Activated CD8-positive, alpha-beta memory T cell treated with anti-CD3 and anti-CD28 coated beads, Interleukin-2, amount 50 U/mL, for 1 hour (primary cell): ENCODE results near the gene DGKQ.

Experiments
- DNase-seq: peaks from one replicate; pipeline ENCODE4 v3.0.0-alpha.2; 2020; ENCODE audit errors: extremely low read depth

The DGKQ gene, protein sequence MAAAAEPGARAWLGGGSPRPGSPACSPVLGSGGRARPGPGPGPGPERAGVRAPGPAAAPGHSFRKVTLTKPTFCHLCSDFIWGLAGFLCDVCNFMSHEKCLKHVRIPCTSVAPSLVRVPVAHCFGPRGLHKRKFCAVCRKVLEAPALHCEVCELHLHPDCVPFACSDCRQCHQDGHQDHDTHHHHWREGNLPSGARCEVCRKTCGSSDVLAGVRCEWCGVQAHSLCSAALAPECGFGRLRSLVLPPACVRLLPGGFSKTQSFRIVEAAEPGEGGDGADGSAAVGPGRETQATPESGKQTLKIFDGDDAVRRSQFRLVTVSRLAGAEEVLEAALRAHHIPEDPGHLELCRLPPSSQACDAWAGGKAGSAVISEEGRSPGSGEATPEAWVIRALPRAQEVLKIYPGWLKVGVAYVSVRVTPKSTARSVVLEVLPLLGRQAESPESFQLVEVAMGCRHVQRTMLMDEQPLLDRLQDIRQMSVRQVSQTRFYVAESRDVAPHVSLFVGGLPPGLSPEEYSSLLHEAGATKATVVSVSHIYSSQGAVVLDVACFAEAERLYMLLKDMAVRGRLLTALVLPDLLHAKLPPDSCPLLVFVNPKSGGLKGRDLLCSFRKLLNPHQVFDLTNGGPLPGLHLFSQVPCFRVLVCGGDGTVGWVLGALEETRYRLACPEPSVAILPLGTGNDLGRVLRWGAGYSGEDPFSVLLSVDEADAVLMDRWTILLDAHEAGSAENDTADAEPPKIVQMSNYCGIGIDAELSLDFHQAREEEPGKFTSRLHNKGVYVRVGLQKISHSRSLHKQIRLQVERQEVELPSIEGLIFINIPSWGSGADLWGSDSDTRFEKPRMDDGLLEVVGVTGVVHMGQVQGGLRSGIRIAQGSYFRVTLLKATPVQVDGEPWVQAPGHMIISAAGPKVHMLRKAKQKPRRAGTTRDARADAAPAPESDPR

DNA sequence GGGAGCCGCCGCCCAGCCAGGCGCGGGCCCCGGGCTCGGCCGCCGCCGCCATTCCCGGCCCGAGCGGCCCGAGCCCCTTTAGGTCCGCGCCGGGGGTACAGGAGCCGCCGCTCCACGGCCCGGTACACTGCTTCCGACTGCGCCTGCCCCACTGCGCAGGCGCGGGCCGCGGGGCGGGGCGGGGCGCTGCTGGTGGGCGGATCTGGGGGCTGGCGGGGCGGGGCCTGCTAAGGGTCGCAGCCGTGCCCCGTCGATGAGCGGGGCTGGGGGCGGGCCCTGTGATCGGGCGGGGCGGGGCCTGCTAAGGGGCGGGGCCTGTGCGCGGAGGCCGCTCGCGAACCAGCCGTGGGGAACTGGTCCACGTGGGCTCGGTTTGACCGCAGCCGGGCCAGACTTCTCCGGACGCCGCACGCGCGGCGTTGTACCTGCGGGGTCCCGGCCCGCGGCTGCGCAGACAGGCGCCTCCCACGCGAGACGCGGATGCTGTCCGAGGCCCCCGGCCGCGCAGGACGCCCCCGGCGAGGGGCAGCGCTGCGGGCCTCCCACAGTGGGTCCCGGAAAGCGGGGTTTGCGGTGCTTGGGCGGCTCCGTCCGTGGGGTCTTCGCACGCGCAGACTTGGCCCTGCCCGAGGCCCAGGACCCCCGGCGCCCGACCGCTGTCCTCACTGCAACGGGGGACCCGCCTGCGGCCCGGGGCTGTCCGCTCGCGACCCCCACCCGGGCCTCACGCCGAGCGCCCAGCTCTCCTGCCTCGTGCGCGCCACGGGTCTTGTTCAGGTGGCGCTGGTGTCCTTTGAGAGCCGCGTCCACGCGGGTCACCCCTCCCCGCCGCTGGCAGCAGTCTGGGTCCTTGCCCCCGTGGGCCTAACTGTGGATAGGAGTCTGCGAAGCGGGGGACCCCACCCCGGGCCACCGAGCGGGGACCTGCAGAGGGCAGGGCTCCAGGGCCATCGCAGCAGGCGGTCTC is at the start of gene DGKQ:
Gene DGKQ (minus strand): TSS at position 139 of the 967 bp plus-strand sequence. CDS start 87 bp downstream, at position 52.
- DNase-seq = peak; percentile 63

DNA sequence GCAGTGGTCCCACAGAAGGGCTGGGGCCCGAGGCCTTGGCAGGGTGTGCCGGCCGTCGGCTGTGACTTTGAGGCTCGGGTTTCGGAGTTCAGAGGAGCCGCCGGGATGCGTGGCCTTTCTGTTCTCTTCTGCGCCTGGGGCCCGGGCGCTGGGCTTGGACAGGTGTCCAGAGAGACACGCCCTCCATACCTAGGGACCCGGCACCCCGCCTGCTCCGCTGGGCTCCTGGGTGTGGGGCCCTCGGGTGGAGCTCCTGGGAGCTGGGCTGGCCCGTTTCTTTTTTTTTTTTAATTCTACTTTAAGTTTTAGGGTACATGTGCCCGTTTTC is 49.3 kb upstream of the DGKQ start:
- DNase-seq = no peak

DNA sequence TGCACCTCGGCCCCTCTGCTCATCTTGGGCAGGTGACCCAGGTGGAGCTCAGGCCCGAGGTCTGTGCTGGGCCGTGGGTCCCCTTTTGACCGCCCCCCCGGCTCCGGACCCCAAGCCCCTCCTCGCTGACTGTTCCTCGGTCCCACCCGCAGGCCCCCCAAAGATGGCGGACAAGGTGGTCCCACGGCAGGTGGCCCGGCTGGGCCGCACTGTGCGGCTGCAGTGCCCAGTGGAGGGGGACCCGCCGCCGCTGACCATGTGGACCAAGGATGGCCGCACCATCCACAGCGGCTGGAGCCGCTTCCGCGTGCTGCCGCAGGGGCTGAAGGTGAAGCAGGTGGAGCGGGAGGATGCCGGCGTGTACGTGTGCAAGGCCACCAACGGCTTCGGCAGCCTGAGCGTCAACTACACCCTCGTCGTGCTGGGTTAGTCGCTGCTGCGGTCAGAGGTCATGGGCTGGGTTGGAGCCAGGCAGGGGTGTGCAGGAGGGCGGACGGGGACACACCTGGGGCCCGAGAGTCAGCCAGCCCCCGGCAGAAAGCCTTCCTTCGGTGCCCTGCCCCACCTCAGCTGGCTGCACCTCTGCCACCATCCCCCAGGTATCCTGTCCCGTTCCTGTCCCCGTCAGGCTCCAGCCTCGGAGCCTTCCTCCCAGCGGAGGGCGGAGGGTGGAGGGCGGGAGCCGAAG is 48.8 kb upstream of the DGKQ start:
- DNase-seq = no peak

DNA sequence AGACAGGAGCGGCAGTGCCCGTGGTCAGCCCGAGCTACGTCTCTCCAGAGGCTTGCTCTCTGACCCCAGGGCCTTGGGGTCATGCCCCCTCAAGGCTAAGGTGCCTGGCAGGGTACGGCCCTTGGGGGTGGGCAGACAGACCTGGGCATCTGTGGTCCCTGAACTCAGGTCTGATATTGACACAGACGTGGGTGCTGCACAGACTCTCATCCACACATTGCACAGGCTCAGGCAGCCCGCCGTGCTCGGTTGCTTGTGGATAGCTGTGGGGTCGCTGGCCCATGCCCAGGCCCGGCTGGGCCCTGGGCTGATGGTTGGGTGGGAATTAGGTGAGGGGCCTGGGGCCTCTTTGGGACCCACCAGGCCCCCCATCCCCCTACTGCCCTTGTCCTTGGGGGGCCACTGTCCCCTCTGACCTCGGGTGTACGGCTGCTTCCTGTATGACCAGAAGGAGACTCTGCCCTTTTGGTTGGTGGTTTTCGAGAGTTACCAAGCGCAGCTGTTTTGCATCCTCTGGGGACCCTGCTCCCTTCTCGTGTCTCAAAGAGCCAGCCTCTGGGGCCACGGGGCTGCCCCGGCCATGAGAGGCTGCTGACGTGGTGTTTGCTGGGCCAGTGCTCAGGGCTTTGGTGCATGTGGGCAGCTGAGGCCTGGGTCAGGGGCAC is 48.1 kb upstream of the DGKQ start:
- DNase-seq = no peak

DNA sequence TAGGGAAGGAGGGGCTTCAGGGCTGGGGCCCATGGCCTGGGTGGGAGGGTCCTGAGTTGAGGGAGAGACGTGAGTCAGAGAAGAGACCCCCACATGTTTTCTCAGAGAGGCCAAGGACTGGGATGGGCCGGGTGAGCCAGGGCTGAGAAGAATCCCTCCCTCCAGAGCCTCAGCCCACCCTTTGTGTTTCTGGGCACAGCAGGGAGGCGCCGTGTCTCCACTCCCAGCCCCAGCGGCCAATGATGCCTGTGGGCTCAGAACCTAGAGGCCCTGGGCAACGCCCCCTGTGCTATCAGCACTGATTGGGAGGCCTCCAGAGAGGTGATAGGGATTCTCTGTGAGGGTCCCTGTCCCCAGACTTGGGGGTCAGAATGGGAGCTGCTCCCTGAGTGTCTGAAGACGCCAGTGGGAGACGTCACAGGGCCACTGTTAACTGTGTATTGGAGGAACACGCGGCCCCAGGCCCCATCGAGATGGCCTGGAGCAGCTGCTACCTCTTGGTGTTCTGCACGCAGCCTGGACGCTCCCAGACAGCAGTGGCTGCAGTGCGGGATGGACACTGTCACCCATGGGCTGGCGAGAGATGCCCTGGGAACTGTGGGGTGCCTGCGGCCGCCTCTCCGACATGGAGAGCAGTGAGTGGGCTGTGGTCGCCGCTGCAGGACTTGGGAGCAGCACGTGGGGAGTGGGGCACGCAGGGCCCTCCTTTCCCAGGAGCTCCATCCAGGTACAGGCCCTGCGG is 46.5 kb upstream of the DGKQ start:
- DNase-seq = no peak

DNA sequence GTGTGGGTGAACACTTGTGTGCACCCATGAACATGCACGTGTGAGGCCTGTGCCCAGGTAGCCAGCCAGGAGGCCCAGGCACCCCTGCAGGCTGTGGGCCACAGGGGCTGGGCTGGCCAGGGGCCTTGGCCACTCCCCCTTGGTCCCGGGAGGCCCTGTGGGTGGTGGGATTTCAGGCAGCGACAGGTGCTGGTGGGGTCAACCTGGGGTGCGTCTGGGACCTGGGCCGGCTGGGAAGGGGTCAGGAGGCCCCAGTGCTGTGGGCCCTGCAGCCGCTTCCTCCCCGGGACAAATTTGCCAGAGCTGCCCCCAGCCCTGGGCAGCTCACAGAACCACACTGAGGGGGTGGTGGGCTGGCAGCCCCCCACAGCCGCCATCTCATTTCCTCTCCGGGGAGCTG is 46.0 kb upstream of the DGKQ start:
- no peak for DNase-seq

DNA sequence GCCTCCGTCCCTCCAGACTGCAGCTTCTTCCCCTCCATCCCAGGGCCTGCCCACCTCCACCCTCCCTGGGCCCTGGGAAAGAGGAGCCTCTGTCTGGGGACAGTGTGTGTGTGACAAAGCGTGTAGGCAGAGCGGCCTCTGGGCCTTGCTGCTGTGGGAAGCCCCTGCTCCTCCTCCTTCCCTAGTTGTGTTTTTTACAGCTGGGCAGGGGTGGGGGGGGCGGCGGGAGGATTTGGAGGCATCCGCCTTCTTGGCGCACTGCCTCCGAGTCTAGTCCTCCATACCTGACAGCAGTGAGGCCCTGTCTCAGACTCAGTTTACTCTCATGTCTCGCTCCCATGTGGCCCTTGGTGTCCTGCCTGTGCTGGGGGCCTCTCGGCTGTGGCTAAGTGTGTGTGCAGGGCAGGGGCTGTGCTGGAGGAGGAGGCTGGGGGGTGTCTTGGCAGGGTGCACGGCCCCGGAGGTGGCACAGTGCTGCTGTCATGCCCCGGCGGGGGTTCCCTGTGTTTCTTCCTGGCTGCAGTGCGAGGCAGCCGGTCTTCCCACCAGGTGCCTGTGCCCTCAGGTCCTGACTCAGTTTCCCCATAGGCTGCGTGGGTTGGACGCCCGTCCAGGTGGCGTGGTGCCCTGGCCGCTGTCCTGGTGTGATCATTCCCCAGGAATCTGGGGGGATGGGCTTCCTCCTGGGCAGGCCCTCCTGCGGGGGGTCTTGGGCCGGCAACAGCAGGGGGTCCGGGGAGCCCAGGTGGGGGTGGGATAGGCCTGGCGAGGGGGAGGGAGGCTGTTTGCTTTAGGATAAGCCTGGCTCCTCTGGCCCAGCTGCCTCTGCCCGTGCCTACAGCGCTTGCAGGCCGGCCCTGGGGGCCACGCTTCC is 45.0 kb upstream of the DGKQ start:
- DNase-seq = no peak

DNA sequence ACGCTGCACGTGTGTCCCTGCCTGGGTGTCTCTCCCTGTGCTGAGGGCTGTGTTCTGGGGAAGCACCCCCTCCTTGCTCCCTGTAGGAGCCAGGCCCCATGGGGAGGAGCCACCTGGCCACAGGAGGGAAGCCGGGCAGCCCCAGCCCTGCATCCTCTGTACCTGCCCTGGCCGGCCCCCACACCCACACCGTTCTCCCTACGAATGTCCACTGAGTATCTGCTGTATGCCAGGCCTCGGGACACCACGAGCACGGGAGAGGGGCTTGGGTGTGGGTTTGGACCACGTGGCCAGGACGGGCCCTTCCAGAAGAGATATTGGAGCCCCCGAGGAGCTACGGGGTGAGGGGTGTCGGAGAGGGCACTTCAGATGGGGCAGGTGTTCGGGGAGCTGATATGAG is 44.3 kb upstream of the DGKQ start:
- DNase-seq = no peak

DNA sequence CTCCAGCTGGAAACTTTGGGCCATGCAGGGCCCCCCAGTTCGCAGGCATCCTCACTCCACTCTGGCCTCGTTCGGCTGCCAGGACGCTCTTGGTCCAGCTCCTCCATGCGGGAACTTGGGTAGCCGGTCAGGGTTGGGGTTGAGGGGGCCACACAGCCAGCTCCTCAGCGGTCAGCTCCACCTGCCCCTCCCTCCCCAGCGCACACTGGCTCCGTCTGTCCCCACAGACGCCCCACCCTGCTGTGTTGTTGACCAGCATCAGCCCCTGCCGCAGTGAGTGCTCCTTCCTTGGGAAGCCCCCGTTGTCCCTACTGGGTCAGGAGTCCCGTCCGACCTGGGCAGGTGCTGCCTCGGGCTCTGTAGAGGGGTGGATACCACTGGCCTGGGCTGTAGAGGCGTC is 43.8 kb upstream of the DGKQ start:
- no peak for DNase-seq

DNA sequence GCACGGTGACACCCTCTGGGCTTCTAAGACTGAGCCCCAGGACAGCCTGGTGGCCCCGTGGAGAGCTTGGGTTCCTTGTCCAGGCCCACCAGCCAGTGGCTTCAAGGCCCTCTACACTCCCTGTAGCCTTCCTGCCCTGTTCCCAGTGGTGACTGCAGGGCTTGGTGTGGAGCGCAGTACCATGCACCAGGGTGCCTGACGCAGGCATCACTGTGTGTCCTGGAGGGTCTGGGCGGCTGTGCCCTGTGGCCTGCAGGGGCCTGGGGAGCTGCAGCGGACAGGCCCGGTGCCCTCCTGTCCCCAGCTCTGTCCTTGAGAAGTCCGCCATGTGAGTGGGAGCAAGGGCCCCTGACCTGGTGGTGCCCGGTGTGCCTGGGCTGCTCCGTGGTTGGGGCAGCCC is 42.4 kb upstream of the DGKQ start:
- DNase-seq = no peak

DNA sequence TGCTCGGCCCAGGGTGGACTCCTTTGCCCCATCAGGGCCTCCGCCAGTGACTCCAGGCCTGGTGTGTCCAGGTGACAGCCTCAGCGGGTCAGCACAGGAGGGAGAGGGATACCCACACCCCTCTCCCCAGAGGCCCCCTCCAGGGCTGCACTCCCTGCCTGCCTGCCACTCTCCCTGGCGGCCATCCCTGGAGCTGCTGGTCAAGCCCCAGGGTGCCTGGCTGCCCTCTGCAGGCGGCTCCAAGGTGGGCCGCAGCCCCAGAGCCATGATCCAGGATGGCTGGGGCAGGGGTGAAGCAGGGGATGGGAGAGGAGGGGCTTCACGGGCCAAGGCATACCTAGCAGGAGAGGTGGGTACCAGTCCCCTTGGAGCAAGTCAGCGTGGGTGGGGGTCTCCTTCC is 41.8 kb upstream of the DGKQ start:
- DNase-seq = no peak

DNA sequence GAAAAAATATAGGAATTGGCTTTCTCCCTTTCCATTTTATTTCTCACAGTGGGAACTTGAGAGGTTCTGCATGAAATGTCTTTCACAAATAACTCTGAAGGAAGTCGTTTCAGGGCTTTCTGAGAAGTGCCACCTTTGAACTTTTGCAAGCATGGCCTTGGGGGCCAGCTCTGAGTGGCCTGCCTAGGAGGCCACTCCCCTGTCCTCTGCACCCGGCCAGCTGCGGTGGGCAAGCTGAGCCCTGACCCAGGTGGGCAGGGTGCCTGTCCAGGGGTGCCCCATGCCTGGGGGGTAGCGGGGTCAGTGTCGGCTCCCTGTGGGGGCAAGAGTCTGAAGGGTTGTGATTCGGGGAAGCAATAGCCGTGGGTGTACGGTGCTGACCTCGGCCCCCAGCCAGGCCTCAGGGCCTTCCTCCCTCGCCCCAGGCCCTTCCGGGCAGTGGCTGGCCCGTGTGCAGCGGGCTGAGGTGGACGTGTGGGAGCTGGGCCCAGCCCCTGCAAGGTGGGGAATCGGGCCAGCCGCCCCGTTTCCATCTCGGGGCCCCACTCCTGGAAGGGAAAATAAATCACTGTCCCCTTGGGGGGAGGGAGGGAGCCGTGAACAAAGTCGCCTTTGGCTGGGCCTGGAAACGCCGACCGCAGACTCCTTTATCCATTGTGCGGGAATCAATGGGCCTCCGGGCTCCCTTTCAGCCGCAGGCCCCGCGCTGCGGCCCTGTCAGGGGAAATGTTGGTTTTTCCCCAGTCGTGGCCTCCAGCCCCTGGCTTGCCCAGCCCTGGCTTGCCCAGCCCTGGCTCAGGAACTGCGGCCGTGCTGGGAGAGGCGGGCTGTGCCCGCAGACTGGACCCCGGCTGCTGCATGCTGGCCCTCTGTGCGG is 41.2 kb upstream of the DGKQ start:
- no peak for DNase-seq

DNA sequence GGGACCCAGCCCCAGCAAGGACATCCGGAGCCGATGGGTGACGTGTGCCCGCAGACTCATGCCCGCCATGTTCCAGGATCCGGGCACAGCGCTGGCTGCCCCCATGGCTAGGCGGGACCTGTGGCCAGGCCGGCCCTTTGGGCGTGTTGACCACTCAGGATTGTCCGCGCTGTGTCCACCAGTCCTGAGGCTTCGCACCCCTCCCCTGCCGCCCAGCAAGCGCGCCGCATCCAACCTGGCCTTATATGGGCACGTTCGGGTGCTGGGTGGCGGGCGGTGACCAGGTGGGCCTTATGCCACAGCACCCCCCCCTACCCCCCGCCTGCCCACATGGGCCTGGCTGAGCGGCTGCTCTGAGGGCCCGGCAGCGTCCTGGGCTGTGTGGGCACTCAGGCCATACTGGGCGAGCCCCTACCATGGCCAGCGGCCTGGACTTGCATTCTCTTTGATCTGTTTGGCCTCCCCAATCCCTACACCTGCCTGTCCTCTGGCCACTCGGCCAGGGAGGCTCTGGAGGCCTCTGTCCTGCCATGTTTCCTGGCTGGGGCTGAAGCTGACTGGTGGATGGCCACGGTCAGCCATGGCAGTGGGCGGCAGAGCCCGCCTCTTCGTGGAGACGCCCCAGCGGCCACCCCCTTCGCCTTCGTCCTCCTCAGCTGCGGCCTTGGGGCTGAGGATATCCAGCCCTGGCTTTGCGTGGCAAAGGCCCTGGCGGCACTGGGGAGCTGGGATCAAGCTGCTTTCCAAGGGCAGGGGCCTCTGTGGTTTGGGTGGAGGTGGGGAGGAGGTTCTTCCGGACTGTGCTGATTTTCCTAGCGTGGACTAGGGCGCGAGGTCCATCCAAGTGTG is 40.1 kb upstream of the DGKQ start:
- no peak for DNase-seq

DNA sequence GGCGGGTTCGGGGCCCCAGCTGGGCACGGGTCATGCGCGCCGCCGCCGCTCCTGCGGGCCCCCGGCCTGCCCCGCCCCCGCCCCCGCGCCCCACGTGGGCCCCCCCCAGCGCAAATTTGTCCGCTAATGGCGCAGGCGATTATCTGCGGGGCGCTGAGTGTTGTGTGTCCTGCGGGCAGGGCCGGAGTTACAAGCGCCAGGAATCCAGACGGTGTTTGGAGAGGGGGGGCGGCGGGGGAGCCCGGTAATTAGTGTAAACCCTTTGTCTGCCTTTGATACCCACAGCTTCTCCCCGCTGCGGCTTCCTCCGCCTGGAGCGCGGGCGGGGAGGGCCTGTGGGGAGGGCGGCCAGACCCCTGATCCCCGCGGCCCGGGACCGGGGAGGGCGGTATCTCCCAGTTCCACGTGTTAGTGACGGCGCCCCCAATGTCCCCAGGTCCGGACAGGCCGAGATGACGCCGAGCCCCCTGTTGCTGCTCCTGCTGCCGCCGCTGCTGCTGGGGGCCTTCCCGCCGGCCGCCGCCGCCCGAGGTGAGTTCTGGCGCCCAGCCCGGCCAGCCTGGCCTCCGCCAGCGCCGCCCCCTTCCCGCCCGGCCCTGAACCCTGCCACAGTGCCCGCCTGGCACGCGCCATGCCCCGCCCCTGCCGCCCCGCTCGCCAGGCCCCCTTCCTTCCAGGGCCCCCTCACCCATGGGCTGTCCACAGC is 38.8 kb upstream of the DGKQ start:
- no peak for DNase-seq

DNA sequence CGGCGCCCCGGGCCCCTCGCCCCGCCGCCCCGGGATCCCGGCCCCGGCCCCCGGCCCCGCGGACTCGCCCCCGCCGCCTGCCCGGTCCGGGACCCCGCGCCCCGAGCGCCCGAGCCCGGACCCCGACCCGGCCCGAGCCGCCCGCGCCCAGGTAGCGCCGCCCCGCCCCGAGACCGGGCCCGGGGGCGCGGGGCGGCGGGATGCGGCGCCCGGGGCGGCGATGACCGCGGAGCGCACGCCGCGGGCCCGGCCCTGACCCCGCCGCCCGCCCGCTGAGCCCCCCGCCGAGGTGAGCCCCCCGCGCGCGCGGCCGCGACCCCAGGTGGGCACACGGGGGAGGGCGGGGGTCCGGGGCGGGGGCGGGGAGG is 38.3 kb upstream of the DGKQ start:
- no peak for DNase-seq

DNA sequence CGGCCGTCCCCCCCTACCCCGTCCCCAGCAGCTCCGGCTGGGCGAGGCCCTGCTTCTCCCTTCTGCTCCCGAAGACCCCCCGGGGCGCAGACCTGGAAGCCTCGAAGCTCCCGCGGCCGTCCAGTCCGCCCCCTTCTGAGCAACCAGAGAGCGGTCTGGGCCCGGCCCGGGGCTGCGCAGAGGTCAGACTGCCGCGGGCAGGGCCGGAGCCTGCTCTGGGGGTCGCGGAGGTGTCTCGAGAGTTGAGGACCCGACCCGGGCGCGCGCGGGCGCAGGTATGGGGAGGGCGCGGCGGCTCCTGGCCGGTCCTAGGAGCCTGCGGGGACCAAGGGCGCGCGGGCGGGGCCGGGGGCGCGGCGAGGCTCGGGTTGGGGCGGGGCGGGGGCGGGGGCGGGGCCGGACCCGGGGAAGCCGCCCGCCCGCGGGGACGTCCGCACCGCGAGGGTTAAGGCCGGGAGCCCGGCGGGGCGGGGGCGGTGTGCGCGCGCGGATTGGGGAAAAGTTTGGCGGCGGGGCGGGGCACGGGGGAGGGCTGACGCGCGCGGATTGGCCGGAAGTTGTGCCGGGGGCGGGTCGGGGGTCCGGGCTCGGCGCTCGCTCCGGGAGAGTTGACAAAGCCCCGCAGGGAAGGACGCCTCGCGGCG is 37.8 kb upstream of the DGKQ start, which contains the start of gene FGFRL1:
Gene FGFRL1 (plus strand): TSS at position 605 of the 644 bp plus-strand sequence. CDS start 860 bp downstream, outside the sequence.
- DNase-seq = peak; percentile 79
